Common myeloid progenitor, CD34-positive (primary cell): ENCODE data around the gene MAGED2.
A peak's percentile ranks its signal among the peaks of the same experiment; 100 is the strongest.
"Not testable (repeated sequence)": the region's sequence is repeated elsewhere in the genome, so short reads cannot be mapped to it uniquely, and the experiment has no call there.

Experiments
- CTCF ChIA-PET: fragments of 350-600 bp; sonication (Branson Sonifier 250); formaldehyde crosslinking; loops from one replicate; lab custom pipeline; 2021; ENCODE audit warnings: antibody characterized with exemption; lab: Charles Lee
- POLR2A ChIA-PET: fragments of 350-600 bp; sonication (Branson Sonifier 250); formaldehyde crosslinking; loops from one replicate; lab custom pipeline; 2021; ENCODE audit warnings: antibody characterized with exemption; lab: Charles Lee
- DNase-seq, 3 donors: peaks; one replicate each; pipeline versions ENCODE4 v3.0.0 to v3.0.0-alpha.2; 2013
- H3K27ac ChIP-seq, 2 experiments: 1 replicate in 1 of 2; 2 replicates in 1 of 2; pipeline ENCODE4 v1.7.0; 2013; ENCODE audit warnings: inconsistent platforms in 2 of 2, low read length in 2 of 2, mild to moderate bottlenecking in 2 of 2, low read depth in 1 of 2, moderate library complexity in 1 of 2; ENCODE audit not compliant: severe bottlenecking in 2 of 2, insufficient read depth in 1 of 2, poor library complexity in 1 of 2
- H3K27me3 ChIP-seq, 5 experiments: replicated peaks in 2 of 5; 1 replicate in 3 of 5; 2 replicates in 2 of 5; pipeline versions ENCODE4 v1.6.1 to v1.7.0; 2013; ENCODE audit warnings: low read length in 4 of 5, mild to moderate bottlenecking in 2 of 5, moderate library complexity in 2 of 5, inconsistent platforms in 1 of 5; ENCODE audit not compliant: insufficient read depth in 5 of 5, control insufficient read depth in 4 of 5
- H3K36me3 ChIP-seq, 4 experiments: 1 replicate in 2 of 4; 2 replicates in 2 of 4; pipeline versions ENCODE4 v1.6.1 to v1.7.0; 2013; ENCODE audit warnings: low read length in 3 of 4, control low read depth in 1 of 4, mild to moderate bottlenecking in 1 of 4; ENCODE audit not compliant: control insufficient read depth in 4 of 4, insufficient read depth in 4 of 4
- H3K4me1 ChIP-seq, 4 experiments: 1 replicate in 3 of 4; 2 replicates in 1 of 4; pipeline versions ENCODE4 v1.6.1 to v1.7.1; 2013; ENCODE audit warnings: low read length in 3 of 4, mild to moderate bottlenecking in 3 of 4, control low read depth in 1 of 4, inconsistent platforms in 1 of 4, moderate library complexity in 1 of 4; ENCODE audit not compliant: control insufficient read depth in 4 of 4, insufficient read depth in 4 of 4; ENCODE audit errors: control extremely low read depth in 1 of 4
- H3K4me3 ChIP-seq, 7 experiments: 1 replicate in 4 of 7; 2 replicates in 3 of 7; pipeline versions ENCODE4 v1.5.1 to v1.7.0; 2013; ENCODE audit warnings: mild to moderate bottlenecking in 7 of 7, low read length in 6 of 7, moderate library complexity in 6 of 7, inconsistent platforms in 2 of 7, low read depth in 2 of 7, control low read depth in 1 of 7; ENCODE audit not compliant: insufficient read depth in 4 of 7, control insufficient read depth in 1 of 7; ENCODE audit errors: extremely low read depth in 1 of 7
- H3K9me3 ChIP-seq, 5 experiments: 1 replicate in 4 of 5; 2 replicates in 1 of 5; pipeline versions ENCODE4 v1.6.1 to v1.7.1; 2013; ENCODE audit warnings: low read length in 4 of 5, mild to moderate bottlenecking in 2 of 5, inconsistent platforms in 1 of 5, low read depth in 1 of 5, moderate library complexity in 1 of 5; ENCODE audit not compliant: control insufficient read depth in 4 of 5, insufficient read depth in 2 of 5; ENCODE audit errors: control extremely low read depth in 1 of 5
- WGBS: methylation state at CpG from one replicate; pipeline ENCODE4 v1.1.5; 2013; ENCODE audit not compliant: insufficient coverage; 5-methylcytosine and 5-hydroxymethylcytosine counted together

MAGED2 gene

DNA sequence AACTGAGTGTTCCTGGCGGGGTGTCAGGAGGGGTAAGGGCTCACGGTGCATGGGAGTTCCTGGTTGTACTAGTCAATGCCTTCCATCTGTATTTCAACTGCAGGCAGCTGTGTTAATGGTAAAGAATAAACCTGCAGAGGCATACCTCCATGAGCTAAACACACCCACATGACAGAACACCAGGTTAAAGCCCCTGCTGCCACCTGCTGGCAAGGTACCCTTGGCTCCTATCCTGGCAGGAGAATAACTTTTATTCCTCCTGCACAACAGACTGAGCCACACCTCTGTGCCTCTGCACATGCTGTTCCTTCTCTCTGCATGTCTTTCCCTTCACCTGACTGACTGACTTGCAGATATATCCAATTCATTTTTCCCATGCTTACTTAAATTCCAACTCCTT, 20.6 kb upstream of the MAGED2 start:
- H3K4me1 ChIP-seq = peaks cover 0 to 4% (median 2%) of the 10 kb centered on the region in 4 experiments
- H3K27ac ChIP-seq = no peak overlapping the region
- 70% methylated on average over 2 of the region's 2 CpGs for WGBS
- no peaks in the 10 kb centered on the region for H3K27me3 ChIP-seq
- H3K9me3 ChIP-seq = no peaks in the 10 kb centered on the region
- peak in 2 of 3 donors; percentile 17 to 33 for DNase-seq
- ChIA-PET CTCF (no interaction called here), POLR2A (no interaction called here)
- no peaks in the 10 kb centered on the region for H3K36me3 ChIP-seq
- H3K4me3 ChIP-seq = no peak overlapping the region

DNA sequence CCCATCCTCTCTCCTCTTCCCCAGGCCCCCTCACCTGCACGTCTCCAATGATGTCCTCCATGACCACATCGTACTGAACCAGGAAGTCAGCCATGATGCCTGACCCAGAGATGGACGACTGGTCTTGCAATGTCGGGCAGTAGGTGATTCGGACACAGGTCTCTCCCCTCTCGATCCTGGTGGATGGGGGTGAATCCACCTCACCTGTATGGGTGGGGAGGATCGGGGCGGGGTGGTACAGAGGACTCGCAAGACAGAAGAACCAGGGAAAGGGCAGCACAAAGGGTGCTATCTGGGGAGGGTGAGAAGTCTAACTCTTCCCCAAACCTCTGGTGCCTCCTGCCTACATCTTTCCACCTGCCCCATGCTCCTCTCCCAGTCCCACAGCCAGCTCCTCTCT, 19.1 kb upstream of the MAGED2 start:
- H3K9me3 ChIP-seq = no peaks in the 10 kb centered on the region
- CTCF ChIA-PET = no interaction called here
- H3K27ac ChIP-seq = no peak overlapping the region
- H3K27me3 ChIP-seq = no peaks in the 10 kb centered on the region
- H3K36me3 ChIP-seq = no peaks in the 10 kb centered on the region
- POLR2A ChIA-PET = no interaction called here
- WGBS = 82% methylated on average over 5 of the region's 9 CpGs
- no peak for DNase-seq
- peaks cover 0 to 4% (median 2%) of the 10 kb centered on the region in 4 experiments for H3K4me1 ChIP-seq
- H3K4me3 ChIP-seq = no peak overlapping the region

DNA sequence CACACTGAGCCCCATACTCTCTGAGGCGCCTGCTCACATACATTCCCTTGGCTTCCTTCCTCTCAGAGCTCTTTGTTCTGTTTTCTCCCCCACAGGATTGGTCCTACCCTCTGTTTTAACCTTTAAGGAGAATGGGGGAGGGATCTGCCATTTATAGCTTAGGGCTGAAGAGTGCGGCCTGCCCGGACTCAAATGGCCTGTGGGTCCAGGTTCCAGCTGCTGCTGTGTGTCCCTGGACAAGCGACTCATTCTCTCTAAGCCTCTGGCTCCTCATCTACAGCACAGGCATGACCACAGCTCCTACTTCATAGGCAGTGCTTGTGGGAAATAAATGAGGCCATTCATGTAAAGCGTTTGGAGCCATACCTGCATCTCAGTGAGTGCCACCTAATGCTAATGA, 18.1 kb upstream of the MAGED2 start:
- H3K27ac ChIP-seq, H3K36me3 ChIP-seq, H3K9me3 ChIP-seq, POLR2A ChIA-PET, DNase-seq, H3K27me3 ChIP-seq, H3K4me3 ChIP-seq, H3K4me1 ChIP-seq, CTCF ChIA-PET: not testable (repeated sequence)
- no CpG with 5 or more reads among the region's 5 CpGs for WGBS

DNA sequence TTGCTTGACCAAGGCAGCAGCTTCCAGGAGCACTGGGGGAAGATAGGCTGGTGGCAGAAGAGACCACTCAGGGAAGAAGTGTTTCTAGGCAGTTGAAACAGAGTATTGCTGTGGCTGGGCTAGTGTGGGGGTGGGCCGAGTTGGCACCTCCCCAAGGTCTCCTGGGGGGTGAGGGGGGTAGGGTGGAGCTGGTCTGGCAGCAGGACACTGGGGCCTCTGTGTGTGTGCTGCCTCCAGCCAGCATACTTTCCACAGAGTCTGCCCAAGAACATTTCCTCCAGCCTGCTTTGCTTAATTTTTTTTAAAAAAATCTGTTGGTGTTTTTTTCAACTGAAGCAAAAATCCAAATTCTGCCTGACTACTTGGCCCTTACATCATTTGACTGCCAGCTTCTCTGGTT, 13.5 kb upstream of the MAGED2 start:
- POLR2A ChIA-PET = no interaction called here

DNA sequence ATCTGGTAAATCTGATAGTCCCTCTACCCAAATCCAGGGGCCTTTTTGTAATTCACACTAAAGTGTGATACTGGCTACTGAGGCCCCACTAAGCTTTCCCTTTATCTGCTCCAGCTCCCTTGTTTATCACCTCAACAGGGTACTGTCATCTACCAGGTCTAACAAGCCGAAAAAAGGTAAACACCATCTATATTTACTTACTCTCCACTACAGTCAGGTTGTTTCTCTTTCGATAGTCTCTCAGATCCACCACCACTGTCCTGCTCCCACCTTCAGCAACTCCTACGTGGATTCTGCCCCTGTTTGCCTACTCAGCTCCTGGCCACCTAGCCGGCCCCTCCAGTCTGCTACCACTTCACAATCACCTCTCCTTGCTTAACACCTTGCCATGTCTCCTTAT, 12.8 kb upstream of the MAGED2 start:
- ChIA-PET POLR2A (no interaction called here), CTCF (no interaction called here)
- Histone ChIP-seq H3K9me3 (no peaks in the 10 kb centered on the region), H3K27me3 (no peaks in the 10 kb centered on the region), H3K4me3 (no peak overlapping the region), H3K36me3 (no peaks in the 10 kb centered on the region), H3K27ac (no peak overlapping the region), H3K4me1 (peaks cover 0 to 4% (median 0%) of the 10 kb centered on the region in 4 experiments)
- WGBS = 76% methylated on average over 3 of the region's 4 CpGs
- no peak for DNase-seq

More for the DNA sequence above, 13.5 kb upstream of the MAGED2 start:
- Histone ChIP-seq H3K27me3 (no peaks in the 10 kb centered on the region), H3K9me3 (no peaks in the 10 kb centered on the region), H3K4me3 (no peak overlapping the region), H3K36me3 (no peaks in the 10 kb centered on the region), H3K27ac (no peak overlapping the region), H3K4me1 (peaks cover 0 to 4% (median 2%) of the 10 kb centered on the region in 4 experiments)
- CTCF ChIA-PET = no interaction called here
- 33% methylated on average over 1 of the region's 1 CpG for WGBS
- DNase-seq = no peak

DNA sequence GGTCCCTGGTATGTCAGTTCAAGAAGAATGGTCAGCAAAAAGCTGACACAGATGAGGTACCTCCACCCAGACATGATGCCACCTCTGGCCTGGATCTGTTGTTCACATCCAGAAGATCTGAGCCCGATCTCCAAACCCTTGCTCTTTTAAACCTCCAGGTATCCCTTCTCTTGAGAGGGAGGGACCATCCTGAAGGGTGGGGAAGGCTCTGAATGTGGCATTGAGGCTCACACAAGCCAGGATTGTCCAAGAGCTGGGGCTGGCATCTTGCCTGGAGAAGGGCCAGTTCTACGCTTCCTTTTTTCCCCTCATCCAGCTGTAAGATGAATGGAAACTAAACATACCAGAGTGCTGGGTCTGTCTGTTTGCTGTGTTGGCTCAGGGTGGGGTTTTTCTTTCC, 9.4 kb upstream of the MAGED2 start, which contains the start of gene ITIH6:
Gene ITIH6, minus strand, starts transcription at position 119 of the 400 bp plus-strand sequence. Its CDS starts 45 bp downstream, at position 74.
- Histone ChIP-seq H3K27ac (no peak within 1 kb of the TSS), H3K4me1 (no peaks in the 10 kb centered on the region), H3K9me3 (no peaks in the 10 kb centered on the region), H3K27me3 (no peaks in the 10 kb centered on the region), H3K4me3 (no peak within 1 kb of the TSS), H3K36me3 (no peaks in the 10 kb centered on the region)
- POLR2A ChIA-PET = no interaction called here
- DNase-seq = no peak
- 83% methylated on average over 1 of the region's 2 CpGs for WGBS
- CTCF ChIA-PET = no interaction called here

DNA sequence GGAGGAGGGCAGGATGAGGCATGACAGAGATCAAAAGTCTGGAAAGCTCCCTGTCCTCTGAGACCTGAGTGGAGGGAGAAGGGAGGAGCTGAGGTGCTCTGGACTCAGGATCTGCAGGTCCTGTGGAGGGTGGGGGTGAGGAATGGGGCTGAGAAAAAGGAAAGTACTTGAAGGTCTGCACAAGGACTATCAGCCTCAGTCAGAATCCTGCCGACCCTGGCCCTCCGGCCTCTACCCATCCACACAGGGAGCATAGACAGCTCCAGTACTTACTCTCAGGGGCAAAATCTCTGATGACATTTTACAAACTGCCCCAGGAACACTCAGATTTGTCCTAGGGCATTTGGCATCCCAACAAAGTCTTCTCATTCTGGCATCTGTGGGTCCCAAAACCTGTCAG, 8.5 kb upstream of the MAGED2 start:
- Histone ChIP-seq H3K27ac (no peak overlapping the region), H3K4me1 (no peaks in the 10 kb centered on the region), H3K27me3 (no peaks in the 10 kb centered on the region), H3K4me3 (no peak overlapping the region), H3K9me3 (no peaks in the 10 kb centered on the region), H3K36me3 (no peaks in the 10 kb centered on the region)
- WGBS = 100% methylated on average over 2 of the region's 2 CpGs
- POLR2A ChIA-PET = no interaction called here
- no peak for DNase-seq
- CTCF ChIA-PET = no interaction called here
